ENCODE results near the gene LDHAL6B. TPM values are rescaled to one million over a fixed set of nuclear protein-coding genes. Genes with fewer than 3 reads are reported as not detected.

Gene LDHAL6B
- total and polyA plus RNA-seq, 2 of the 8 experiments (the other 6 are each of a cell fraction or from before 2014, with no cell fraction given), result not detected

DNA sequence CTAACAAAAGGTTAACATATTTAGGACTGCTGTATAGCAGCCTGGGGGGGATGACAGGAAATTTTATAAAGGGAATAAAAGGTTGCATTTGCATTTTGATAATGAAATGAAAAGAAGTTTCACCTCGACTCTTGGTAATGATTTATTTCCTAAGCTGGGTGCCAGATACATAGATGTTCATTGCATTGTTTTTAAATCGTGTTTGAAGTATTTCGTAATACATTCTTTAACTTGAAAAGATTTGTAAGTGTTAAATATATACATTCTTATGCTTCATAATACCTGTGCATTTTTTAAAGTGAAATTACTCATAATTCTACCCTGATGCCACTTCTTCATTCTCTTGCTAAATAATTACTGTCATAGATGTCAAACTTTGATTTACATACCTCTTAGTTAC is 22.8 kb downstream of the LDHAL6B start (continued):
- TF ChIP-seq, protein P1, sequence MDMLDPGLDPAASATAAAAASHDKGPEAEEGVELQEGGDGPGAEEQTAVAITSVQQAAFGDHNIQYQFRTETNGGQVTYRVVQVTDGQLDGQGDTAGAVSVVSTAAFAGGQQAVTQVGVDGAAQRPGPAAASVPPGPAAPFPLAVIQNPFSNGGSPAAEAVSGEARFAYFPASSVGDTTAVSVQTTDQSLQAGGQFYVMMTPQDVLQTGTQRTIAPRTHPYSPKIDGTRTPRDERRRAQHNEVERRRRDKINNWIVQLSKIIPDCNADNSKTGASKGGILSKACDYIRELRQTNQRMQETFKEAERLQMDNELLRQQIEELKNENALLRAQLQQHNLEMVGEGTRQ (IDR thresholded peaks at IDR 0.05; ENCODE audit: low read length), result no peak
- no peak for TF ChIP-seq ATF3 (IDR thresholded peaks at IDR 0.05; ENCODE audit: insufficient read depth, low read depth, low read length)

All from H1 (cell line).